ENCODE data around the gene NAA25.

- TF ChIP-seq ELF1 (IDR thresholded peaks at IDR 0.05), result no peak
- TF ChIP-seq REST (IDR thresholded peaks at IDR 0.05; ENCODE audit: low read depth, low read length), result no peak
- no peak for TF ChIP-seq RCOR1 (IDR thresholded peaks at IDR 0.05; ENCODE audit: low read length)
- no peak for TF ChIP-seq CTCF (IDR thresholded peaks at IDR 0.05)
- no peak for TF ChIP-seq YY1 (IDR thresholded peaks at IDR 0.05; ENCODE audit: low read depth)
- TF ChIP-seq GABPA (IDR thresholded peaks at IDR 0.05; ENCODE audit: low read depth), result no peak
- TF ChIP-seq FOXJ3 (CRISPR knock-in tag; IDR thresholded peaks at IDR 0.05), result no peak
- no peak for TF ChIP-seq TCF12 (IDR thresholded peaks at IDR 0.05)
- TF ChIP-seq EP300 (IDR thresholded peaks at IDR 0.05; ENCODE audit: borderline replicate concordance in 1 of 2, low read depth in 1 of 2, low read length in 1 of 2), result no peak
- TF ChIP-seq EZH2phosphoT487 (IDR thresholded peaks at IDR 0.05; ENCODE audit: borderline replicate concordance, low read depth), result no peak
- no peak for TF ChIP-seq SMC3 (IDR thresholded peaks at IDR 0.05; ENCODE audit: low read depth, low read length)
- no peak for TF ChIP-seq TAF1 (IDR thresholded peaks at IDR 0.05; ENCODE audit: borderline replicate concordance, low read depth, low read length)
- no peak for TF ChIP-seq TEAD4 (IDR thresholded peaks at IDR 0.05; ENCODE audit: borderline replicate concordance, insufficient read depth)
- TF ChIP-seq PBX3 (IDR thresholded peaks at IDR 0.05), result no peak; the same call in 1 of the 2 replicates
Measured at GRCh38 chr12:112001576-112001975, 107.0 kb downstream of the NAA25 start.

All from SK-N-SH (cell line).